COLO668 (cell line): ENCODE data around the gene CREB3.
A peak's percentile ranks its signal among the peaks of the same experiment; 100 is the strongest.

ENCODE experiments used
- DNase-seq: peaks from one replicate; lab custom pipeline; 2025; ENCODE audit not compliant: unreplicated experiment; lab: John Stamatoyannopoulos, UW

CREB3 gene

GRCh38 chr9:35732185-35732799 lies at the start of gene CREB3, which contains the start of gene TLN1:
CREB3 (plus strand) TSS chr9:35732666; CDS start chr9:35732773, 107 bp downstream.
TLN1 (minus strand) TSS chr9:35732195; CDS start chr9:35725694, 6,501 bp downstream.
- peak; percentile 100 for DNase-seq

- no peak for DNase-seq
Measured at GRCh38 chr9:35683323-35683722, 49.1 kb upstream of the CREB3 start.

GRCh38 chr9:35684921-35685320 lies 47.5 kb upstream of the CREB3 start:
- DNase-seq = no peak

GRCh38 chr9:35685506-35685905 lies 47.0 kb upstream of the CREB3 start:
- DNase-seq = no peak

- no peak for DNase-seq
Measured at GRCh38 chr9:35686222-35687203, 46.0 kb upstream of the CREB3 start.

GRCh38 chr9:35687306-35687705 lies 45.2 kb upstream of the CREB3 start:
- DNase-seq = no peak

GRCh38 chr9:35687972-35688557 lies 44.4 kb upstream of the CREB3 start:
- no peak for DNase-seq

GRCh38 chr9:35688558-35689541 lies 43.6 kb upstream of the CREB3 start:
- no peak for DNase-seq

GRCh38 chr9:35689542-35690293 lies 42.7 kb upstream of the CREB3 start, which contains the start of gene TPM2:
TPM2 (minus strand) TSS chr9:35689925; CDS start chr9:35689817, 108 bp downstream.
- DNase-seq = no peak

GRCh38 chr9:35690294-35690613 lies 42.2 kb upstream of the CREB3 start:
- no peak for DNase-seq

GRCh38 chr9:35690614-35691333 lies 41.7 kb upstream of the CREB3 start:
- peak; percentile 23 for DNase-seq

GRCh38 chr9:35691334-35691650 lies 41.2 kb upstream of the CREB3 start:
- no peak for DNase-seq

- no peak for DNase-seq
Measured at GRCh38 chr9:35691757-35692301, 40.6 kb upstream of the CREB3 start.

GRCh38 chr9:35695943-35696401 lies 36.5 kb upstream of the CREB3 start:
- DNase-seq = no peak

GRCh38 chr9:35696520-35697215 lies 35.8 kb upstream of the CREB3 start:
- DNase-seq = peak; percentile 53

- DNase-seq = no peak
Measured at GRCh38 chr9:35697486-35697885, 35.0 kb upstream of the CREB3 start.

GRCh38 chr9:35698231-35698630 lies 34.2 kb upstream of the CREB3 start:
- no peak for DNase-seq

GRCh38 chr9:35700031-35700430 lies 32.4 kb upstream of the CREB3 start:
- no peak for DNase-seq
